ENCODE measurements around the gene EIF2B1. TPM values are rescaled to one million over a fixed set of nuclear protein-coding genes. Genes with fewer than 3 reads are reported as not detected.
"Not testable (repeated sequence)": the region's sequence is repeated elsewhere in the genome, so short reads cannot be mapped to it uniquely, and the experiment has no call there.

Gene EIF2B1
- total RNA-seq, 1 donor from 2014 or later: 72.2 TPM

DNA sequence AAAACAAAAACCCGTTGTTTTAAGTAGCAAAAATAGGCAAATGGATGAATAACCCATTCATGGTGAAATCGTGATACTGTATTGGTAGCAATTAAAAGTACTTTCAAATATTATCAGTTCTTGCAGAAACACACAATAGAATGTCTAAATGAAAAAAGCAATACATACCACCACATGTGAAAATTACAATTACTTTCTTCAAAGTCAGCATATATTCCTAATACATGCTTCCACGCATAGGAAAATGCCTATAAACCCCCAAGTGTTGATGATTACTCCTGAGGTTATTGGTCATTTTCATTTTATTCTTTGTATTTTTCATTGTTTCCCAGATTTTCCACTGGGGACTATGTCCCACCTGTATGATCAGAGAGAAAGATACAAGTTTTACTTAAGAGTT is 16.3 kb downstream of the EIF2B1 start:
- Histone ChIP-seq H3K4me1 (no peaks in the 10 kb centered on the region), H3K9me3 (no peaks in the 10 kb centered on the region), H3K36me3 (peaks cover 82 to 94% of the 10 kb centered on the region in 2 donors), H3K27me3 (no peaks in the 10 kb centered on the region), H3K27ac (no peak overlapping the region), H3K4me3 (no peak overlapping the region)
- DNase-seq (ENCODE audit: low spot score in 2 of 2): no peak
- TF ChIP-seq, protein P1, sequence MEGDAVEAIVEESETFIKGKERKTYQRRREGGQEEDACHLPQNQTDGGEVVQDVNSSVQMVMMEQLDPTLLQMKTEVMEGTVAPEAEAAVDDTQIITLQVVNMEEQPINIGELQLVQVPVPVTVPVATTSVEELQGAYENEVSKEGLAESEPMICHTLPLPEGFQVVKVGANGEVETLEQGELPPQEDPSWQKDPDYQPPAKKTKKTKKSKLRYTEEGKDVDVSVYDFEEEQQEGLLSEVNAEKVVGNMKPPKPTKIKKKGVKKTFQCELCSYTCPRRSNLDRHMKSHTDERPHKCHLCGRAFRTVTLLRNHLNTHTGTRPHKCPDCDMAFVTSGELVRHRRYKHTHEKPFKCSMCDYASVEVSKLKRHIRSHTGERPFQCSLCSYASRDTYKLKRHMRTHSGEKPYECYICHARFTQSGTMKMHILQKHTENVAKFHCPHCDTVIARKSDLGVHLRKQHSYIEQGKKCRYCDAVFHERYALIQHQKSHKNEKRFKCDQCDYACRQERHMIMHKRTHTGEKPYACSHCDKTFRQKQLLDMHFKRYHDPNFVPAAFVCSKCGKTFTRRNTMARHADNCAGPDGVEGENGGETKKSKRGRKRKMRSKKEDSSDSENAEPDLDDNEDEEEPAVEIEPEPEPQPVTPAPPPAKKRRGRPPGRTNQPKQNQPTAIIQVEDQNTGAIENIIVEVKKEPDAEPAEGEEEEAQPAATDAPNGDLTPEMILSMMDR (IDR thresholded peaks at IDR 0.05): no peak
- intact Hi-C loops (cut with DNase I): no loop called here

DNA sequence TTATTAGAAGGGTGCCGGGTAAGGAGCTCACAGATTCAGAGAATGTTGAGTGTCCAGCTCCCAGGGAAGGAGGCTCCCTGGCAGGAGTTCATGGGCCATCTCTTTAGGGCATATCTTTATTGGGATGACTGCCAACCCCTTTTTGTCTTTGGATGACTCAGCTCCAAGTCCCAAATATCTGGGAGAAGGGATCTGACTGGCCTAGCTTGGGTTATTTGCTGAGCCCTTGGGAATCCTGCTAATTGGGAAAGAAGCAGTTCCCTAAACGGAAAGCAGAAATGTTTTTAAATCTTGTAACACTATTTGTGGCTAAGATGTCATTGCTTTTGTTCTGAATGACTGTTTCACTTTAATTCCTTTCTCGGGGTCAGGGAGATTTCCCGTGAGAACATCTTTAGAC is 19.0 kb downstream of the EIF2B1 start:
- Histone ChIP-seq H3K27me3 (no peaks in the 10 kb centered on the region), H3K9me3 (no peaks in the 10 kb centered on the region), H3K27ac (no peak overlapping the region), H3K4me3 (no peak overlapping the region), H3K4me1 (no peaks in the 10 kb centered on the region), H3K36me3 (peaks cover 88 to 94% of the 10 kb centered on the region in 2 donors)
- intact Hi-C loops (cut with DNase I): no loop called here
- DNase-seq (ENCODE audit: low spot score in 2 of 2): no peak
- TF ChIP-seq, protein P1 (IDR thresholded peaks at IDR 0.05): no peak

DNA sequence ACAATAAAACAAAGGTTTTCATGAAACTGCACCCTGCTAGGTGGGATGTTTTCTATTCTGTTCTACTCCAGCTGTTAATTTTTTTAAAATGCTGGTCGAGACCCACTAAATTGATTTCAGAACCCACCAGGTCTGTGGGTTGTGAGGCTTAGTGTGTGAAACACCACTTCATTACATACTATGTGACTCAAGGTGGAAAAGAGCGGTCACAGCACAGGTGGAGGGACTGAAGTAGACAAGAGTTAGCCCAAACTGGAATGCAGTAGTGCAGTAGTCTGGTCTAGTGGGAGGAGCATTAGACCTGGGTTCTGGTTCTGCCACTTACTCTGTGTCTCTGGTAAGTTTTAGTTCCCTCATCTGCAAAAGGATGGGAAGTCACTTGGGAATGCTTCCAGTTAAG is 19.4 kb downstream of the EIF2B1 start:
- Histone ChIP-seq H3K9me3 (no peaks in the 10 kb centered on the region), H3K27me3 (no peaks in the 10 kb centered on the region), H3K4me1 (no peaks in the 10 kb centered on the region), H3K36me3 (peaks cover 89 to 94% of the 10 kb centered on the region in 2 donors), H3K4me3 (no peak overlapping the region), H3K27ac (no peak overlapping the region)
- intact Hi-C loops (cut with DNase I): no loop called here
- DNase-seq (ENCODE audit: low spot score in 2 of 2): no peak
- TF ChIP-seq, protein P1 (IDR thresholded peaks at IDR 0.05): no peak

DNA sequence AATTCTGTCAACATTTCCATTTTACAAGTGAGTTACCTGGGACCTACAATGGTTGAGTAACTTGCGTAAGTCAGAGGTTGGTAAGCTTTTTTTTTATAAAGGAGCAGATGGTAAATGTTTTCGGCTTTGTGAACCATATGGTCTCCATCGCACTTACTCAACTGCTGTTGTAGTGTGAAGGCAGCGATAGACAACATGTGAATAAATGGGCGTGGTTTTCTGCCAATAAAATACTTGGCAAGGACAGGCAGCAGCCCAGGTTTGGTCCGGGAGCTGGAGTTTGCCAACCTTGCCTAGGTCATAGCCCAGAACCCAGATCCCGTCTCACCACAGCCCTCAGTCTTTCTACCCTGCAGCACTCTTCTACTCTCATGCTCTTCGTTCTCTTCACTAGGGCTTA is 25.3 kb downstream of the EIF2B1 start:
- DNase-seq (ENCODE audit: low spot score in 2 of 2): no peak
- no peaks in the 10 kb centered on the region for H3K27me3 ChIP-seq
- no peak overlapping the region for H3K4me3 ChIP-seq
- no peaks in the 10 kb centered on the region for H3K9me3 ChIP-seq
- no peaks in the 10 kb centered on the region for H3K4me1 ChIP-seq
- intact Hi-C loops (cut with DNase I): no loop called here
- H3K27ac ChIP-seq: no peak overlapping the region
- H3K36me3 ChIP-seq: peaks cover 67 to 82% of the 10 kb centered on the region in 2 donors
- TF ChIP-seq, protein P1 (IDR thresholded peaks at IDR 0.05): no peak

DNA sequence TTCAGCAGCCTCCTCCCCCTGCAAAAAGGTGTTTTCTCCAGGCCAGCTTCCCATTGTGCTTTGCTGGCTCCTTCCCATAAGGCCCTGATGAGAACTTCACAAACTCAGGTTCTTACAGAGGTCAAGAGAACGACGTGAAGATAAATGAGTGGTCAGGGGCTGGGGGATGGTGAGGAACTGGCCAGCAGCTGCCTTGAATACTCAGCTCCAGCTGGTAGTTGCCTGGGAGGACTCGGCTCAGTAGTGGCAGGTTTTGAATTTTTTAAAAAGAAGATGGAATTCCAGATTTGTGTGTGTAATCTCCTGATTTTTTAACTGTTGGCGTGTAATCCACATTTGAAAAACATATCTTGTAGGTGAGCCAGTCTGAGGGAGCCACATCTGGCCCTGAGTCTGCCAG is 25.7 kb downstream of the EIF2B1 start:
- Histone ChIP-seq H3K36me3 (peaks cover 64 to 78% of the 10 kb centered on the region in 2 donors), H3K4me3 (no peak overlapping the region), H3K27ac (no peak overlapping the region), H3K27me3 (no peaks in the 10 kb centered on the region), H3K4me1 (peaks cover 0 to 4% of the 10 kb centered on the region in 2 donors), H3K9me3 (no peaks in the 10 kb centered on the region)
- TF ChIP-seq, protein P1 (IDR thresholded peaks at IDR 0.05): no peak
- DNase-seq (ENCODE audit: low spot score in 2 of 2): no peak
- intact Hi-C loops (cut with DNase I): no loop called here

DNA sequence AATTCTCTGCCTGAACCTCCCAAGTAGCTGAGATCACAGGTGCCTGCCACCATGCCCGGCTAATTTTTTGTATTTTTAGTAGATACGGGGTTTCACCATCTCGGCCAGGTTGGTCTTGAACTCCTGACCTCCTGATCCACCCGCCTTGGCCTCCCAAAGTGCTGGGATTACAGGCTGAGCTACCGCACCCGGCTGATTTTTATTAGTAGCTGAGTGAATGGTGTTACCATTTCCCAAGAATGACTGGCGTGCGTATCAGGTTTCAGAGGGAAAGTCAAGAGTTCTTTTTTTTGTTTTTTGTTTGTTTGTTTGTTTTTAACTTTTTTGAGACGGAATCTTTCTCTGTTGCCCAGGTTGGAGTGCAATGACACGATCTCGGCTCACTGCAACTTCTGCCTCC is 30.0 kb downstream of the EIF2B1 start:
- H3K27me3 ChIP-seq; H3K4me1 ChIP-seq; intact Hi-C loops (cut with DNase I); H3K27ac ChIP-seq; H3K4me3 ChIP-seq; H3K9me3 ChIP-seq; DNase-seq (ENCODE audit: low spot score in 2 of 2): not testable (repeated sequence)
- peaks cover 28 to 40% of the 10 kb centered on the region in 2 donors for H3K36me3 ChIP-seq
